H9 (cell line): ENCODE measurements around the gene LRP2BP. TPM values are rescaled to one million over a fixed set of nuclear protein-coding genes. Genes with fewer than 3 reads are reported as not detected.

Experiments used
- DNase-seq: peaks from one replicate; pipeline ENCODE4 v3.0.0-alpha.2; 2017
- H2AFZ ChIP-seq: one replicate; pipeline ENCODE4 v1.6.1; 2013; ENCODE audit warnings: mild to moderate bottlenecking, low read length, control low read depth, moderate library complexity
- H2AK5ac ChIP-seq: 2 replicates; pipeline ENCODE4 v1.6.1; 2013; ENCODE audit warnings: low read length, control low read depth, mixed read lengths; ENCODE audit not compliant: insufficient read length
- H2BK120ac ChIP-seq: one replicate; pipeline ENCODE4 v1.6.1; 2013; ENCODE audit warnings: low read depth, mild to moderate bottlenecking, low read length, control low read depth, inconsistent platforms; ENCODE audit not compliant: poor library complexity, severe bottlenecking
- H2BK12ac ChIP-seq: 2 replicates; pipeline ENCODE4 v1.6.1; 2013; ENCODE audit warnings: low read length, control low read depth, mixed read lengths, low read depth; ENCODE audit not compliant: insufficient read length
- H2BK15ac ChIP-seq: 2 replicates; pipeline ENCODE4 v1.6.1; 2013; ENCODE audit warnings: low read depth, low read length, control low read depth
- H2BK20ac ChIP-seq: one replicate; pipeline ENCODE4 v1.6.1; 2013; ENCODE audit warnings: low read depth, mild to moderate bottlenecking, low read length, control low read depth, inconsistent platforms; ENCODE audit not compliant: poor library complexity, severe bottlenecking
- H2BK5ac ChIP-seq: 2 replicates; pipeline ENCODE4 v1.6.1; 2013; ENCODE audit warnings: low read length, control low read depth, mixed read lengths; ENCODE audit not compliant: insufficient read length
- H3K14ac ChIP-seq: 2 replicates; pipeline ENCODE4 v1.6.1; 2013; ENCODE audit warnings: low read length, control low read depth; ENCODE audit not compliant: insufficient read depth
- H3K18ac ChIP-seq: 2 replicates; pipeline ENCODE4 v1.6.1; 2013; ENCODE audit warnings: low read depth, mild to moderate bottlenecking, mixed read lengths, low read length, control low read depth; ENCODE audit not compliant: insufficient read length
- H3K23ac ChIP-seq: 2 replicates; pipeline ENCODE4 v1.6.1; 2013; ENCODE audit warnings: low read length, control low read depth, mixed read lengths, low read depth; ENCODE audit not compliant: insufficient read length
- H3K23me2 ChIP-seq: 2 replicates; pipeline ENCODE4 v1.6.1; 2013; ENCODE audit warnings: low read depth, mild to moderate bottlenecking, mixed read lengths, low read length, control low read depth; ENCODE audit not compliant: insufficient read length, poor library complexity, severe bottlenecking
- H3K27ac ChIP-seq: 2 replicates; pipeline ENCODE4 v1.5.1; 2013; ENCODE audit warnings: low read length, control low read depth, mixed read lengths, low read depth; ENCODE audit not compliant: insufficient read length
- H3K27me3 ChIP-seq: 2 replicates; pipeline ENCODE4 v1.6.1; 2013; ENCODE audit warnings: low read length, control low read depth, inconsistent platforms; ENCODE audit not compliant: insufficient read depth
- H3K4ac ChIP-seq: 2 replicates; pipeline ENCODE4 v1.6.1; 2013; ENCODE audit warnings: low read depth, mild to moderate bottlenecking, control low read depth, inconsistent platforms, low read length, moderate library complexity
- H3K4me1 ChIP-seq: 2 replicates; pipeline ENCODE4 v1.6.1; 2013; ENCODE audit warnings: low read length, control low read depth, inconsistent platforms; ENCODE audit not compliant: insufficient read depth
- H3K4me2 ChIP-seq: 2 replicates; pipeline ENCODE4 v1.6.1; 2013; ENCODE audit warnings: low read length, control low read depth, mixed read lengths; ENCODE audit not compliant: insufficient read length, insufficient read depth
- H3K56ac ChIP-seq: 2 replicates; pipeline ENCODE4 v1.6.1; 2013; ENCODE audit warnings: low read depth, mild to moderate bottlenecking, mixed read lengths, low read length, control low read depth; ENCODE audit not compliant: insufficient read length
- H3K79me1 ChIP-seq: 2 replicates; pipeline ENCODE4 v1.6.1; 2013; ENCODE audit warnings: low read depth, mild to moderate bottlenecking, moderate library complexity, low read length, control low read depth, inconsistent platforms; ENCODE audit not compliant: insufficient read depth, poor library complexity, severe bottlenecking
- H3K79me2 ChIP-seq: 2 replicates; pipeline ENCODE4 v1.6.1; 2013; ENCODE audit warnings: low read length, control low read depth, inconsistent platforms; ENCODE audit not compliant: insufficient read depth
- H3K9ac ChIP-seq: 2 replicates; pipeline ENCODE4 v1.6.1; 2013; ENCODE audit warnings: low read length, control low read depth, mixed read lengths; ENCODE audit not compliant: insufficient read length; ENCODE audit errors: extremely low read depth
- H3K9me3 ChIP-seq: one replicate; pipeline ENCODE4 v1.6.1; 2013; ENCODE audit warnings: low read depth, low read length, inconsistent platforms; ENCODE audit not compliant: control insufficient read depth
- H3T11ph ChIP-seq: one replicate; pipeline ENCODE4 v1.6.1; 2013; ENCODE audit warnings: mild to moderate bottlenecking, low read length, control low read depth, inconsistent platforms
- H4K20me1 ChIP-seq: one replicate; pipeline ENCODE4 v1.6.1; 2013; ENCODE audit not compliant: control insufficient read depth, insufficient read length, insufficient read depth
- H4K5ac ChIP-seq: 2 replicates; pipeline ENCODE4 v1.6.1; 2013; ENCODE audit warnings: low read depth, mild to moderate bottlenecking, mixed read lengths, low read length, control low read depth; ENCODE audit not compliant: insufficient read length
- H4K8ac ChIP-seq: replicated peaks from 2 replicates; pipeline ENCODE4 v1.6.1; 2013; ENCODE audit warnings: low read length, control low read depth, mixed read lengths, low read depth; ENCODE audit not compliant: insufficient read length
- H4K91ac ChIP-seq: 2 replicates; pipeline ENCODE4 v1.6.1; 2013; ENCODE audit warnings: low read depth, mild to moderate bottlenecking, moderate library complexity, mixed read lengths, low read length, control low read depth; ENCODE audit not compliant: insufficient read length
- H3K27ac Mint-ChIP-seq, 3 experiments: 2 replicates in 2 of 3; 3 replicates in 1 of 3; pipeline ENCODE4 v1.8.0; 2020 to 2021; ENCODE audit warnings: mixed read lengths in 3 of 3, mild to moderate bottlenecking in 1 of 3, moderate library complexity in 1 of 3
- H3K27me3 Mint-ChIP-seq: 2 replicates; pipeline ENCODE4 v1.8.0; 2021; ENCODE audit warnings: low read depth, mild to moderate bottlenecking, moderate library complexity, mixed read lengths
- H3K36me3 Mint-ChIP-seq, 3 experiments: 2 replicates in 2 of 3; 3 replicates in 1 of 3; pipeline ENCODE4 v1.8.0; 2020 to 2021; ENCODE audit warnings: low read depth in 3 of 3, mixed read lengths in 3 of 3; ENCODE audit not compliant: insufficient read depth in 1 of 3
- H3K4me1 Mint-ChIP-seq, 2 experiments: 2 replicates each; pipeline ENCODE4 v1.8.0; 2020; ENCODE audit warnings: mixed read lengths in 2 of 2
- H3K4me3 Mint-ChIP-seq, 2 experiments: 2 replicates in 1 of 2; 3 replicates in 1 of 2; pipeline ENCODE4 v1.8.0; 2020 to 2021; ENCODE audit warnings: mild to moderate bottlenecking in 2 of 2, mixed read lengths in 2 of 2, moderate library complexity in 1 of 2
- H3K9me3 Mint-ChIP-seq, 2 experiments: 2 replicates in 1 of 2; 3 replicates in 1 of 2; pipeline ENCODE4 v1.8.0; 2020; ENCODE audit warnings: mild to moderate bottlenecking in 2 of 2, mixed read lengths in 2 of 2, moderate library complexity in 1 of 2
- CTCF ChIP-seq: fragments of 200-600 bp; sonication (generic); conservative IDR thresholded peaks from 3 replicates; pipeline ENCODE4 v1.8.0; 2021; ENCODE audit warnings: antibody characterized with exemption, mild to moderate bottlenecking
- WGBS: extraction: QIAGEN DNeasy Blood & Tissue Kit; methylation state at CpG from one replicate; pipeline ENCODE4 v1.1.7; 2013; ENCODE audit warnings: missing lambda C conversion rate, low lambda C conversion rate, mixed read lengths; ENCODE audit not compliant: insufficient read length; ENCODE audit errors: extremely low coverage; 5-methylcytosine and 5-hydroxymethylcytosine counted together
- total RNA-seq: library from RNA; stranded (reverse); gene quantifications from 2 replicates; pipeline ENCODE4 v1.2.1, GENCODE V29; 2021

LRP2BP gene
- total RNA-seq, 1 experiment from 2014 or later, result 0.46 TPM

DNA sequence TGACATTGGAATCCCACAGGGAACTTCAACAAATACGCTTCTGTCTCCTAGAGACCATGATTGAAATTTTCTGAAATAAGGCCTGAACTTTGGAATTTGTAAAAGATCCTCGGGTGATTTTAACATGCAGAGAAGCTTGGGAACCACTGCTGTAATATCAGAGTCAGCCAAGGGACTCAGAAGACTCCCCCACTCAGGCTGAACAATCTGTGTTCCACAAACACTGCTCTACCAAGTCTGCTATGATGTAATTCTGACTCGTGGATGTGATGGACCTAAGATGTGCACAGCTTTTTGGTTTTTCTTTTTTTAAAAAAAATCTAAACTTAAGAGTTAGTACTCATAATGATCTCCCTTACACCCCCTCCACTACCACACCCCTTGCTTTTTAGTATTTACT lies 26.0 kb downstream of the LRP2BP start:
- H3K27ac Mint-ChIP-seq, result peak overlapping the region in 2 of 3 experiments; percentile 72 to 90; a peak in 4 of 7 replicates
- peaks cover 7 to 10% of the 10 kb centered on the region in 2 experiments; a peak in 3 of 4 replicates for H3K4me1 Mint-ChIP-seq
- no peak overlapping the region for H2BK12ac ChIP-seq
- no peaks in the 10 kb centered on the region; the same call in 1 of the 2 replicates for H3K4me1 ChIP-seq
- H3K9me3 ChIP-seq, result no peaks in the 10 kb centered on the region
- H3K23ac ChIP-seq, result no peak overlapping the region
- no peak overlapping the region for H3K56ac ChIP-seq
- no peaks in the 10 kb centered on the region for H3K79me2 ChIP-seq
- H4K5ac ChIP-seq, result no peak overlapping the region
- H2BK120ac ChIP-seq, result no peak overlapping the region
- peaks cover 1 to 13% (median 10%) of the 10 kb centered on the region in 3 experiments; a peak in 4 of 7 replicates for H3K36me3 Mint-ChIP-seq
- H3K79me1 ChIP-seq, result no peaks in the 10 kb centered on the region
- H4K20me1 ChIP-seq, result no peaks in the 10 kb centered on the region
- no peak overlapping the region for H3K14ac ChIP-seq
- no CpG with 5 or more reads among the region's 3 CpGs for WGBS
- no peak overlapping the region for H2AK5ac ChIP-seq
- no peaks in the 10 kb centered on the region for H3K23me2 ChIP-seq
- H2BK15ac ChIP-seq, result no peak overlapping the region
- no peak for DNase-seq
- no peak overlapping the region for H3K18ac ChIP-seq
- H3K4ac ChIP-seq, result no peak overlapping the region
- no peak for TF ChIP-seq CTCF
- H3T11ph ChIP-seq, result no peak overlapping the region
- H3K9ac ChIP-seq, result no peak overlapping the region
- no peak overlapping the region for H3K4me3 Mint-ChIP-seq
- no peak overlapping the region for H2BK5ac ChIP-seq
- no peak overlapping the region for H2BK20ac ChIP-seq
- no peak overlapping the region for H3K4me2 ChIP-seq
- no peak overlapping the region for H2AFZ ChIP-seq
- no peaks in the 10 kb centered on the region for H3K27me3 Mint-ChIP-seq
- no peak overlapping the region for H4K91ac ChIP-seq
- no peak overlapping the region for H3K27ac ChIP-seq
- no peaks in the 10 kb centered on the region for H3K9me3 Mint-ChIP-seq
- no peak overlapping the region for H4K8ac ChIP-seq
- H3K27me3 ChIP-seq, result no peaks in the 10 kb centered on the region
